DND-41 (cell line): ENCODE data around the gene NHLRC2.

Experiments used
- CTCF ChIP-seq: IDR thresholded peaks from 2 replicates; pipeline ENCODE4 v1.5.1; 2012; ENCODE audit warnings: borderline replicate concordance, low read length, moderate library complexity, mild to moderate bottlenecking; ENCODE audit not compliant: poor library complexity, severe bottlenecking; ENCODE audit errors: extremely low read depth
- EZH2 ChIP-seq: IDR thresholded peaks from 3 replicates; pipeline ENCODE4 v1.6.1; 2012; ENCODE audit warnings: borderline replicate concordance, low read depth, mild to moderate bottlenecking, moderate library complexity, low read length, inconsistent platforms; ENCODE audit not compliant: severe bottlenecking

- TF ChIP-seq EZH2 (no peak), CTCF (no peak)
These were observed 104.3 kb downstream of the NHLRC2 start for GRCh38 chr10:113958631-113959382.
